GM12878 (cell line): ENCODE results near the gene DAAM2.

ENCODE experiments used
- CTCF ChIP-seq, 3 experiments: IDR thresholded peaks in 2 of 3; conservative IDR thresholded peaks in 1 of 3; 2 replicates each; pipeline ENCODE4 v1.5.1; 2011; ENCODE audit warnings: low read depth in 3 of 3, low read length in 3 of 3, mild to moderate bottlenecking in 3 of 3, control low read depth in 2 of 3, moderate library complexity in 2 of 3, inconsistent platforms in 1 of 3, mixed read lengths in 1 of 3; ENCODE audit not compliant: control insufficient read depth in 2 of 3, insufficient read depth in 1 of 3; ENCODE audit errors: extremely low read depth in 1 of 3
- MXI1 ChIP-seq: fragments of 150-350 bp; IDR thresholded peaks from 2 replicates; pipeline ENCODE4 v1.6.1; 2011; ENCODE audit warnings: low read depth, mild to moderate bottlenecking, inconsistent platforms, low read length, improper control_type of control experiment
- POLR2A ChIP-seq: IDR thresholded peaks from 2 replicates; pipeline ENCODE4 v1.6.1; 2011; ENCODE audit warnings: low read depth, mild to moderate bottlenecking, low read length
- POLR2AphosphoS2 ChIP-seq: IDR thresholded peaks from 2 replicates; pipeline ENCODE4 v1.6.1; 2011; ENCODE audit warnings: low read depth, mild to moderate bottlenecking, low read length, improper control_type of control experiment, moderate library complexity
- RAD21 ChIP-seq: IDR thresholded peaks from 2 replicates; pipeline ENCODE4 v1.6.1; 2011; ENCODE audit warnings: mild to moderate bottlenecking, low read depth, low read length, moderate library complexity; ENCODE audit not compliant: insufficient read depth
- RCOR1 ChIP-seq: conservative IDR thresholded peaks from 2 replicates; pipeline ENCODE4 v1.6.1; 2012; ENCODE audit warnings: low read depth, low read length, improper control_type of control experiment

- TF ChIP-seq MXI1 (no peak), POLR2AphosphoS2 (no peak), RAD21 (no peak), POLR2A (no peak), RCOR1 (no peak), CTCF (IDR thresholded peaks at IDR 0.05 in 2 of 3, conservative IDR thresholded peaks at IDR 0.05 in 1 of 3; ENCODE audit: control insufficient read depth in 2 of 3, extremely low read depth in 1 of 3, insufficient read depth in 1 of 3, low read depth in 3 of 3, low read length in 3 of 3) (no peak)
Observed at GRCh38 chr6:39755231-39755630, 36.9 kb upstream of the DAAM2 start.
